HCT116 (cell line): ENCODE measurements around the gene TMCO4. TPM values are rescaled to one million over a fixed set of nuclear protein-coding genes. Genes with fewer than 3 reads are reported as not detected.

Experiments
- ATAC-seq: fragments of 200-7000 bp; cut with Tn5 transposase; 2 replicates; pipeline ENCODE4 v1.9.1; 2020; ENCODE audit warnings: mild to moderate bottlenecking, moderate library complexity
- BruUV-seq: library from RNA; stranded (reverse); fragments of 400-500 nt; replicated peaks from 2 replicates; lab custom pipeline; 2021; lab: Mats Ljungman, UMichigan
- CTCF ChIA-PET: fragments of 300-600 bp; sonication (Branson Sonifier 250); formaldehyde crosslinking; loops from one replicate; lab custom pipeline; 2021; ENCODE audit warnings: antibody characterized with exemption; lab: Charles Lee
- POLR2A ChIA-PET: fragments of 300-600, 350-600 bp; sonication (Branson Sonifier 250); formaldehyde crosslinking; loops from one replicate; lab custom pipeline; 2021; ENCODE audit warnings: antibody characterized with exemption; lab: Charles Lee
- RAD21 ChIA-PET, 2 experiments: fragments of 300-600 bp; sonication (Branson Sonifier 250); formaldehyde crosslinking; loops; one replicate each; lab custom pipeline; 2023; ENCODE audit warnings: low total read pairs in 2 of 2; ENCODE audit not compliant: uncharacterized antibody in 2 of 2, unreplicated experiment in 2 of 2, low non-redundant PET in 1 of 2; lab: Charles Lee
- DNase-seq: peaks from one replicate; pipeline ENCODE4 v3.0.0-alpha.2; 2010; ENCODE audit warnings: low read depth, low spot score
- H2AFZ ChIP-seq: fragments of 200-600 bp; shearing (Covaris generic), sonication (generic); 2 replicates; pipeline ENCODE4 v1.6.1; 2017; ENCODE audit warnings: low read depth, mixed run types, mixed read lengths, antibody characterized with exemption, low read length; ENCODE audit not compliant: poor library complexity, severe bottlenecking
- H3K27ac ChIP-seq: 2 replicates; pipeline ENCODE4 v1.5.1; 2012; ENCODE audit warnings: low read depth, low read length
- H3K27me3 ChIP-seq: fragments of 200-600 bp; sonication (generic); 2 replicates; pipeline ENCODE4 v1.6.1; 2016; ENCODE audit warnings: mixed run types, low read length, mixed read lengths; ENCODE audit not compliant: insufficient read depth
- H3K36me3 ChIP-seq, 2 experiments: fragments of 200-500 bp in 1 of 2; fragments of 200-600 bp in 1 of 2; sonication (Bioruptor generic) in 1 of 2; sonication (generic) in 1 of 2; 2 replicates each; pipeline versions ENCODE4 v1.5.1 to v1.6.1; 2014 to 2016; ENCODE audit warnings: low read length in 2 of 2, inconsistent platforms in 1 of 2, mixed read lengths in 1 of 2, mixed run types in 1 of 2; ENCODE audit not compliant: insufficient read depth in 2 of 2, control insufficient read depth in 1 of 2
- H3K4me1 ChIP-seq, 2 experiments: fragments of 200-600 bp in 1 of 2; sonication (generic) in 1 of 2; 2 replicates each; pipeline versions ENCODE4 v1.5.1 to v1.6.1; 2012 to 2017; ENCODE audit warnings: low read length in 2 of 2, inconsistent platforms in 1 of 2, mild to moderate bottlenecking in 1 of 2, mixed read lengths in 1 of 2, mixed run types in 1 of 2, moderate library complexity in 1 of 2; ENCODE audit not compliant: insufficient read depth in 2 of 2, control insufficient read depth in 1 of 2
- H3K4me2 ChIP-seq: fragments of 200-600 bp; sonication (generic); 2 replicates; pipeline ENCODE4 v1.6.1; 2017; ENCODE audit warnings: mixed run types, low read length, mixed read lengths
- H3K4me3 ChIP-seq, 2 experiments: fragments of 200-600 bp in 1 of 2; sonication (generic) in 1 of 2; replicated peaks in 1 of 2; 2 replicates each; pipeline ENCODE4 v1.5.1; 2011 to 2016; ENCODE audit warnings: low read length in 2 of 2, control low read depth in 1 of 2, low read depth in 1 of 2, mild to moderate bottlenecking in 1 of 2, mixed read lengths in 1 of 2, mixed run types in 1 of 2
- H3K79me2 ChIP-seq: fragments of 200-600 bp; sonication (generic); 2 replicates; pipeline ENCODE4 v1.6.1; 2017; ENCODE audit warnings: mild to moderate bottlenecking, mixed run types, low read length, moderate library complexity, mixed read lengths; ENCODE audit not compliant: insufficient read depth
- H3K9ac ChIP-seq: fragments of 200-600 bp; sonication (generic); 2 replicates; pipeline ENCODE4 v1.6.1; 2016; ENCODE audit warnings: low read length, mixed read lengths
- H3K9me2 ChIP-seq: fragments of 200-600 bp; sonication (generic), shearing (Covaris generic); 2 replicates; pipeline ENCODE4 v1.6.1; 2017; ENCODE audit warnings: mixed run types, mild to moderate bottlenecking, moderate library complexity; ENCODE audit not compliant: insufficient read depth
- H3K9me3 ChIP-seq, 2 experiments: fragments of 200-500 bp in 1 of 2; fragments of 200-600 bp in 1 of 2; sonication (Bioruptor generic) in 1 of 2; sonication (generic) in 1 of 2; 2 replicates each; pipeline ENCODE4 v1.6.1; 2014 to 2017; ENCODE audit warnings: low read length in 2 of 2, mixed read lengths in 2 of 2, inconsistent platforms in 1 of 2, low read depth in 1 of 2, mild to moderate bottlenecking in 1 of 2, mixed run types in 1 of 2, moderate library complexity in 1 of 2; ENCODE audit not compliant: control insufficient read depth in 1 of 2, insufficient read depth in 1 of 2
- H4K20me1 ChIP-seq: fragments of 200-600 bp; sonication (generic), shearing (Covaris generic); 2 replicates; pipeline ENCODE4 v1.6.1; 2017; ENCODE audit warnings: mixed run types, mild to moderate bottlenecking, moderate library complexity; ENCODE audit not compliant: insufficient read depth
- EZH2phosphoT487 ChIP-seq: fragments of 200-600 bp; IDR thresholded peaks from 2 replicates; pipeline ENCODE4 v1.6.1; 2018; ENCODE audit warnings: antibody characterized with exemption, borderline replicate concordance
- FOSL1 ChIP-seq: IDR thresholded peaks from 2 replicates; pipeline ENCODE4 v1.6.1; 2012; ENCODE audit warnings: low read depth
- JUND ChIP-seq: IDR thresholded peaks from 2 replicates; pipeline ENCODE4 v1.6.1; 2012
- RAD21 ChIP-seq: IDR thresholded peaks from 2 replicates; pipeline ENCODE4 v1.6.1; 2012; ENCODE audit warnings: low read depth, mild to moderate bottlenecking
- YY1 ChIP-seq: IDR thresholded peaks from 2 replicates; pipeline ENCODE4 v1.6.1; 2011; ENCODE audit warnings: low read length, low read depth, moderate library complexity, mild to moderate bottlenecking; ENCODE audit not compliant: insufficient replicate concordance; ENCODE audit errors: extremely low read depth
- ZBTB33 ChIP-seq: IDR thresholded peaks from 2 replicates; pipeline ENCODE4 v1.6.1; 2011; ENCODE audit warnings: mild to moderate bottlenecking, low read length, moderate library complexity; ENCODE audit not compliant: insufficient replicate concordance; ENCODE audit errors: extremely low read depth
- ZNF274 ChIP-seq: fragments of 200-500 bp; sonication (Bioruptor generic); IDR thresholded peaks from 2 replicates; pipeline ENCODE4 v1.6.1; 2014; ENCODE audit warnings: mild to moderate bottlenecking, low read depth, low read length, inconsistent platforms
- intact Hi-C: fragments of 100-400 bp; cut with micrococcal nuclease; formaldehyde crosslinking; loops from 2 replicates; pipeline ENCODE4 v1.10.0; 2022
- total RNA-seq: library from RNA; stranded (reverse); gene quantifications from one replicate; pipeline ENCODE4 v1.2.1, GENCODE V29; 2021; ENCODE audit not compliant: unreplicated experiment
- TF ChIP-seq, protein P1 (sequence below), 3 experiments: fragments of 200-600 bp in 1 of 3; sonication (generic) in 1 of 3; IDR thresholded peaks in 2 of 3; conservative IDR thresholded peaks in 1 of 3; 2 replicates each; pipeline ENCODE4 v1.5.1; 2012 to 2017; ENCODE audit warnings: low read depth in 2 of 3, low read length in 2 of 3, antibody characterized with exemption in 1 of 3, borderline replicate concordance in 1 of 3, control low read depth in 1 of 3, mild to moderate bottlenecking in 1 of 3, mixed read lengths in 1 of 3, mixed run types in 1 of 3, moderate library complexity in 1 of 3; ENCODE audit not compliant: insufficient read depth in 1 of 3
- TF ChIP-seq, protein P2 (sequence below): IDR thresholded peaks from 2 replicates; pipeline ENCODE4 v1.6.1; 2012

The TMCO4 gene
- total RNA-seq, 1 experiment from 2014 or later: 12.7 TPM

DNA sequence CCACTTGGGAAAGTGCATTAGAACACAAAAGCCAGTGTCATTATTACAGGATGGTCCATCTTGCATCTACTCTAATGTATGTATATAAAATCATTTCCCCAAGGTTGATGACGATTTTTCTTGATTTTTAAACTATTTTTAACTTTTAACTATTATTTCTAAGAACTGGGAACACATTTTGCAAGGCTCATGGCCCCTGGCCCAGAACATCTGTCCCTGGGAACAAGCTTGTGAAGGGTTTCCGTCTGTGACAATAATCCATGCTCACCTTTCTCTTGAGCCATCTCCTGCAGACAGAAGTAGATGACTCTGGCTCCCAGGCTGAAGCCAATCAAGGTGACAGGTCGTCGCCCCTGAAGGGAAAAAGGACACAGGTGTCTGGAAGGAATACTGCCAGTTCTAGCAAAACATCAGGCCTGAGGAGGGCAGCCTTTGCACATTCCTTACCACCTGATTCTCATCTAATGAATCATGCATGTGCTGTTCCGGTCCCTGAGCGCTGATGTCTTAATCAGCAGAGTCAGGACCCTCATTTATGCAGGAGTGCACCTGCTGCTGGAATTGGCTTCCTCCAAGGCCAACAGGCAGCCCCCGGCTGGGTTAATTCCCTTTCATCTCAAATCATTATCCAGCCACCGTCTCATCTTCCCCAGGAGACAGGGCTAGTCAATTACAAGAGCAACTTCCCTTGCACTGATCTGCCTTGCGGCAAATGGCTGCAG is 62.5 kb downstream of the TMCO4 start:
- Histone ChIP-seq H3K9me3 (no peaks in the 10 kb centered on the region), H3K9ac (no peak overlapping the region), H3K27me3 (no peaks in the 10 kb centered on the region), H3K4me2 (no peak overlapping the region), H3K36me3 (no peaks in the 10 kb centered on the region), H3K4me3 (no peak overlapping the region), H2AFZ (no peak overlapping the region), H3K79me2 (no peaks in the 10 kb centered on the region), H3K9me2 (no peaks in the 10 kb centered on the region), H3K4me1 (peaks cover 0 to 5% of the 10 kb centered on the region in 2 experiments; a peak in 1 of 4 replicates), H3K27ac (no peak overlapping the region), H4K20me1 (no peaks in the 10 kb centered on the region)
- no TSS peak for BruUV-seq
- RAD21 ChIA-PET: no interaction called here
- POLR2A ChIA-PET: no interaction called here
- DNase-seq (no peak), ATAC-seq (peak; percentile 78)
- CTCF ChIA-PET: no interaction called here
- TF ChIP-seq ZNF274 (no peak), RAD21 (peak; percentile 50; the same call in 1 of the 2 replicates), JUND (0 out of 2 replicates have a peak, but pooled peaks have one; percentile 5)
- TF ChIP-seq, protein P1, sequence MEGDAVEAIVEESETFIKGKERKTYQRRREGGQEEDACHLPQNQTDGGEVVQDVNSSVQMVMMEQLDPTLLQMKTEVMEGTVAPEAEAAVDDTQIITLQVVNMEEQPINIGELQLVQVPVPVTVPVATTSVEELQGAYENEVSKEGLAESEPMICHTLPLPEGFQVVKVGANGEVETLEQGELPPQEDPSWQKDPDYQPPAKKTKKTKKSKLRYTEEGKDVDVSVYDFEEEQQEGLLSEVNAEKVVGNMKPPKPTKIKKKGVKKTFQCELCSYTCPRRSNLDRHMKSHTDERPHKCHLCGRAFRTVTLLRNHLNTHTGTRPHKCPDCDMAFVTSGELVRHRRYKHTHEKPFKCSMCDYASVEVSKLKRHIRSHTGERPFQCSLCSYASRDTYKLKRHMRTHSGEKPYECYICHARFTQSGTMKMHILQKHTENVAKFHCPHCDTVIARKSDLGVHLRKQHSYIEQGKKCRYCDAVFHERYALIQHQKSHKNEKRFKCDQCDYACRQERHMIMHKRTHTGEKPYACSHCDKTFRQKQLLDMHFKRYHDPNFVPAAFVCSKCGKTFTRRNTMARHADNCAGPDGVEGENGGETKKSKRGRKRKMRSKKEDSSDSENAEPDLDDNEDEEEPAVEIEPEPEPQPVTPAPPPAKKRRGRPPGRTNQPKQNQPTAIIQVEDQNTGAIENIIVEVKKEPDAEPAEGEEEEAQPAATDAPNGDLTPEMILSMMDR (IDR thresholded peaks at IDR 0.05 in 2 of 3, conservative IDR thresholded peaks at IDR 0.05 in 1 of 3; ENCODE audit: borderline replicate concordance in 1 of 3, insufficient read depth in 1 of 3, low read depth in 2 of 3, low read length in 2 of 3): peak in 1 of 3 experiments; percentile 21; a peak in 1 of 6 replicates
- intact Hi-C loops: no loop called here

DNA sequence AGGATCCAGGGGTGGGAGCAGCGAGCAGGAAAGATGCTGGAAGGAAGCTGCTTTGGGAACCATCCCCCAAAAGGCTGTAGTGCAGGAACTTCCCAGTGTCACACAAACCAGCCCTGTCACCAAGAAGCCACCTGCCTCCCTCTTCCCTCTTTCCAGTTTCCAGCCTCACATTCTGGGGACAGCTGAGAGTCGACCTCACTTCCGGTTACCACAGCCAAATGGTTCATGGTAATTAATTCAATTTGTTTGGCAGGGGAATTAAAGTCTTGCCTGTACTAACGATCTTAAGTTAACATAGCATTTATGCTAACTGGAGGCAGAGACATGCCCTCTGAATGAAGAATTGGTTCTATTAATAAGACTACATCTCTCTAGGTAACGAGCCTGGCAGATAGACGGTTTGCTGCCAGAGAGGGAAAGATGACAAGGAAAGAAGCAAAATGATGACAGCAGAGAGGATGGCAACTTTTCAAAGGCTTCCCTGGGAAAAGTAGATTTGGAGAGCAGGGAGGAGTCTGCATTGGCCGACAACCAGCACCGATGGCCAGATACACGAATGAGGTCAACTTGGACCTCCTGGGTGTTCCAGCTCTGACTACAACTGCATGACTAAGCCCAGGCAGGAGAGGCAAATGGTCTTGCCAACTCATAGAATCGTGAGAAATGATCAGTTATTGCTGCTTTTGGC is 64.1 kb downstream of the TMCO4 start:
- BruUV-seq: no TSS peak
- H3K79me2 ChIP-seq: no peaks in the 10 kb centered on the region
- H3K4me3 ChIP-seq: no peak overlapping the region
- peaks cover 0 to 2% of the 10 kb centered on the region in 2 experiments; a peak in 1 of 4 replicates for H3K9me3 ChIP-seq
- H3K4me1 ChIP-seq: peaks cover 0 to 5% of the 10 kb centered on the region in 2 experiments; a peak in 1 of 4 replicates
- no peaks in the 10 kb centered on the region for H3K36me3 ChIP-seq
- ChIA-PET RAD21 (no interaction called here), CTCF (no interaction called here), POLR2A (no interaction called here)
- DNase-seq (no peak), ATAC-seq (no peak)
- H2AFZ ChIP-seq: no peak overlapping the region
- H3K4me2 ChIP-seq: no peak overlapping the region
- intact Hi-C loops: no loop called here
- no peaks in the 10 kb centered on the region for H3K27me3 ChIP-seq
- no peak overlapping the region for H3K9ac ChIP-seq
- H4K20me1 ChIP-seq: no peaks in the 10 kb centered on the region
- no peak overlapping the region for H3K27ac ChIP-seq
- H3K9me2 ChIP-seq: no peaks in the 10 kb centered on the region
- no peak for TF ChIP-seq EZH2phosphoT487
- no peak for TF ChIP-seq FOSL1
- no peak for TF ChIP-seq RAD21
- no peak for TF ChIP-seq ZBTB33
- TF ChIP-seq, protein P2, sequence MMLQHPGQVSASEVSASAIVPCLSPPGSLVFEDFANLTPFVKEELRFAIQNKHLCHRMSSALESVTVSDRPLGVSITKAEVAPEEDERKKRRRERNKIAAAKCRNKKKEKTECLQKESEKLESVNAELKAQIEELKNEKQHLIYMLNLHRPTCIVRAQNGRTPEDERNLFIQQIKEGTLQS: no peak
- TF ChIP-seq, protein P1 (IDR thresholded peaks at IDR 0.05 in 2 of 3, conservative IDR thresholded peaks at IDR 0.05 in 1 of 3; ENCODE audit: borderline replicate concordance in 1 of 3, insufficient read depth in 1 of 3, low read depth in 2 of 3, low read length in 2 of 3): no peak
- TF ChIP-seq YY1: no peak
